Astrocyte (in vitro differentiated cells and primary cell): Measurements from ENCODE around the gene USP1.

Source experiments
- CTCF ChIP-seq: IDR thresholded peaks from 2 replicates; pipeline ENCODE4 v1.5.1; 2011; ENCODE audit warnings: low read depth, mild to moderate bottlenecking, inconsistent platforms, low read length, moderate library complexity; ENCODE audit not compliant: insufficient read depth
- EZH2 ChIP-seq: IDR thresholded peaks from 2 replicates; pipeline ENCODE4 v1.6.1; 2012; ENCODE audit warnings: mild to moderate bottlenecking, low read length, inconsistent platforms; ENCODE audit not compliant: insufficient read depth

- TF ChIP-seq CTCF (no peak), EZH2 (no peak)
Measured at GRCh38 chr1:62406576-62406975, 30.3 kb upstream of the USP1 start.
